HEK293 (cell line): ENCODE measurements around the gene CXCL14.

Source experiments
- CTCF ChIA-PET: fragments of 350-600 bp; formaldehyde crosslinking; extraction: SDS; loops from one replicate; lab custom pipeline; 2021; ENCODE audit warnings: antibody characterized with exemption; lab: Yijun Ruan, JAX
- POLR2A ChIA-PET: fragments of 300-600 bp; formaldehyde crosslinking; extraction: SDS; loops from one replicate; lab custom pipeline; 2020; ENCODE audit warnings: antibody characterized with exemption, inconsistent platforms; lab: Yijun Ruan, JAX
- H3K27ac ChIP-seq: fragments of 200-500 bp; sonication (Bioruptor generic); 2 replicates; pipeline ENCODE4 v1.5.1; 2014; ENCODE audit warnings: low read depth, low read length, control low read depth, inconsistent platforms; ENCODE audit errors: extremely low read depth
- H3K36me3 ChIP-seq, 2 experiments: fragments of 200-500 bp in 1 of 2; sonication (Bioruptor generic) in 1 of 2; 1 replicate in 1 of 2; 2 replicates in 1 of 2; pipeline ENCODE4 v1.5.1; 2014 to 2017; ENCODE audit warnings: inconsistent platforms in 2 of 2, low read length in 2 of 2; ENCODE audit not compliant: control insufficient read depth in 2 of 2, insufficient read depth in 1 of 2
- H3K4me1 ChIP-seq: fragments of 200-500 bp; sonication (Bioruptor generic); 2 replicates; pipeline ENCODE4 v1.5.1; 2014; ENCODE audit warnings: mild to moderate bottlenecking, low read length, inconsistent platforms; ENCODE audit not compliant: control insufficient read depth, insufficient read depth
- H3K4me3 ChIP-seq: 2 replicates; pipeline ENCODE4 v1.5.1; 2011; ENCODE audit warnings: low read depth, mild to moderate bottlenecking, control low read depth, low read length, moderate library complexity
- H3K9me3 ChIP-seq: fragments of 200-500 bp; sonication (Bioruptor generic); 2 replicates; pipeline ENCODE4 v1.5.1; 2014; ENCODE audit warnings: low read depth, low read length, inconsistent platforms; ENCODE audit not compliant: control insufficient read depth, insufficient read depth
- BCL11B ChIP-seq: fragments of 450-650 bp; formaldehyde crosslinking; IDR thresholded peaks from 2 replicates; pipeline ENCODE4 v1.5.1; 2016; ENCODE audit warnings: low read depth, missing biosample characterization, missing genetic modification characterization
- CTCF ChIP-seq: fragments of 450-650 bp; formaldehyde crosslinking; IDR thresholded peaks from 2 replicates; pipeline ENCODE4 v1.5.1; 2016; ENCODE audit warnings: missing biosample characterization, missing genetic modification characterization
- GLI2 ChIP-seq: fragments of 450-650 bp; formaldehyde crosslinking; IDR thresholded peaks from 2 replicates; pipeline ENCODE4; 2017; ENCODE audit warnings: missing biosample characterization, missing genetic modification characterization, low read depth, borderline replicate concordance
- GLIS2 ChIP-seq: fragments of 450-650 bp; formaldehyde crosslinking; IDR thresholded peaks from 2 replicates; pipeline ENCODE4 v1.5.1; 2016; ENCODE audit warnings: missing biosample characterization, missing genetic modification characterization
- HOXD13 ChIP-seq: sonication (generic); formaldehyde crosslinking; IDR thresholded peaks from 2 replicates; pipeline ENCODE4 v1.8.0; 2022; ENCODE audit warnings: missing genetic modification reagents, borderline replicate concordance
- INSM2 ChIP-seq: fragments of 450-650 bp; formaldehyde crosslinking; IDR thresholded peaks from 2 replicates; pipeline ENCODE4 v1.5.1; 2016; ENCODE audit warnings: missing biosample characterization, missing genetic modification characterization
- KLF1 ChIP-seq: fragments of 450-650 bp; formaldehyde crosslinking; IDR thresholded peaks from 2 replicates; pipeline ENCODE4 v1.5.1; 2016; ENCODE audit warnings: missing biosample characterization, missing genetic modification characterization
- KLF10 ChIP-seq: fragments of 450-650 bp; IDR thresholded peaks from 2 replicates; pipeline ENCODE4 v1.5.1; 2018; ENCODE audit warnings: missing biosample characterization, mild to moderate bottlenecking, missing genetic modification characterization
- OSR2 ChIP-seq: fragments of 450-650 bp; formaldehyde crosslinking; IDR thresholded peaks from 2 replicates; pipeline ENCODE4 v1.5.1; 2016; ENCODE audit warnings: missing biosample characterization, missing genetic modification characterization
- YY2 ChIP-seq: fragments of 450-650 bp; formaldehyde crosslinking; IDR thresholded peaks from 2 replicates; pipeline ENCODE4 v1.5.1; 2016; ENCODE audit warnings: missing biosample characterization, missing genetic modification characterization
- ZBTB21 ChIP-seq: fragments of 450-650 bp; formaldehyde crosslinking; IDR thresholded peaks from 2 replicates; pipeline ENCODE4 v1.5.1; 2017; ENCODE audit warnings: missing biosample characterization, missing genetic modification characterization
- ZFP3 ChIP-seq: fragments of 450-650 bp; formaldehyde crosslinking; IDR thresholded peaks from 2 replicates; pipeline ENCODE4 v1.5.1; 2016; ENCODE audit warnings: low read depth, missing biosample characterization, missing genetic modification characterization
- ZNF114 ChIP-seq: fragments of 450-650 bp; formaldehyde crosslinking; IDR thresholded peaks from 2 replicates; pipeline ENCODE4 v1.5.0; 2017; ENCODE audit warnings: missing biosample characterization, missing genetic modification characterization
- ZNF146 ChIP-seq: fragments of 450-650 bp; formaldehyde crosslinking; IDR thresholded peaks from 2 replicates; pipeline ENCODE4 v1.5.1; 2016; ENCODE audit warnings: missing biosample characterization, missing genetic modification characterization
- ZNF155 ChIP-seq: fragments of 450-650 bp; formaldehyde crosslinking; IDR thresholded peaks from 2 replicates; pipeline ENCODE4 v1.5.1; 2016; ENCODE audit warnings: missing biosample characterization, missing genetic modification characterization
- ZNF169 ChIP-seq: fragments of 450-650 bp; formaldehyde crosslinking; IDR thresholded peaks from 2 replicates; pipeline ENCODE4 v1.5.1; 2016; ENCODE audit warnings: missing biosample characterization, missing genetic modification characterization
- ZNF2 ChIP-seq: fragments of 450-650 bp; formaldehyde crosslinking; IDR thresholded peaks from 2 replicates; pipeline ENCODE4 v1.5.1; 2016; ENCODE audit warnings: missing biosample characterization, missing genetic modification characterization
- ZNF248 ChIP-seq: fragments of 450-650 bp; formaldehyde crosslinking; IDR thresholded peaks from 2 replicates; pipeline ENCODE4 v1.5.1; 2017; ENCODE audit warnings: missing biosample characterization, missing genetic modification characterization
- ZNF280C ChIP-seq: fragments of 450-650 bp; formaldehyde crosslinking; IDR thresholded peaks from 2 replicates; pipeline ENCODE4 v1.5.1; 2016; ENCODE audit warnings: missing biosample characterization, missing genetic modification characterization
- ZNF311 ChIP-seq: fragments of 450-650 bp; formaldehyde crosslinking; IDR thresholded peaks from 2 replicates; pipeline ENCODE4 v1.5.1; 2017; ENCODE audit warnings: missing biosample characterization, missing genetic modification characterization, borderline replicate concordance
- ZNF324 ChIP-seq: fragments of 450-650 bp; formaldehyde crosslinking; IDR thresholded peaks from 2 replicates; pipeline ENCODE4 v1.5.1; 2016; ENCODE audit warnings: missing biosample characterization, missing genetic modification characterization
- ZNF350 ChIP-seq: fragments of 450-650 bp; formaldehyde crosslinking; IDR thresholded peaks from 2 replicates; pipeline ENCODE4 v1.5.0; 2017; ENCODE audit warnings: missing biosample characterization, mild to moderate bottlenecking, missing genetic modification characterization
- ZNF510 ChIP-seq: fragments of 450-650 bp; formaldehyde crosslinking; IDR thresholded peaks from 2 replicates; pipeline ENCODE4 v1.5.1; 2018; ENCODE audit warnings: mild to moderate bottlenecking, missing genetic modification characterization, missing biosample characterization; ENCODE audit not compliant: insufficient replicate concordance
- ZNF561 ChIP-seq: fragments of 450-650 bp; IDR thresholded peaks from 2 replicates; pipeline ENCODE4 v1.5.1; 2018; ENCODE audit warnings: missing biosample characterization, missing genetic modification characterization, borderline replicate concordance
- ZNF624 ChIP-seq: fragments of 450-650 bp; formaldehyde crosslinking; IDR thresholded peaks from 2 replicates; pipeline ENCODE4 v1.5.1; 2017; ENCODE audit warnings: missing biosample characterization, missing genetic modification characterization
- ZNF677 ChIP-seq: fragments of 450-650 bp; IDR thresholded peaks from 2 replicates; pipeline ENCODE4 v1.5.0; 2018; ENCODE audit warnings: missing biosample characterization, mild to moderate bottlenecking, missing genetic modification characterization, moderate library complexity
- ZSCAN30 ChIP-seq: fragments of 450-650 bp; IDR thresholded peaks from 2 replicates; pipeline ENCODE4 v1.5.1; 2018; ENCODE audit warnings: missing biosample characterization, mild to moderate bottlenecking, missing genetic modification characterization, moderate library complexity

CXCL14 gene

GRCh38 chr5:135535820-135536801 is 42.7 kb downstream of the CXCL14 start, which contains the start of gene NEUROG1 (continued):
- TF ChIP-seq KLF1 (tag by site-specific recombination) = peak; percentile 99
- 0 out of 2 replicates have a peak, but pooled peaks have one; percentile 34 for TF ChIP-seq ZNF561 (tag by site-specific recombination)
- TF ChIP-seq ZNF2 (tag by site-specific recombination) = 0 out of 2 replicates have a peak, but pooled peaks have one; percentile 29
- TF ChIP-seq OSR2 (tag by site-specific recombination) = peak; percentile 74
- TF ChIP-seq ZNF146 (tag by site-specific recombination) = no peak
- TF ChIP-seq ZNF350 (tag by site-specific recombination) = no peak
- no peak for TF ChIP-seq ZBTB21
- TF ChIP-seq GLIS2 (tag by site-specific recombination) = peak; percentile 74; the same call in 1 of the 2 replicates
- TF ChIP-seq, all 188 proteins: peak for 45

GRCh38 chr5:135535420-135535819 is 43.4 kb downstream of the CXCL14 start:
- TF ChIP-seq KLF10 (tag by site-specific recombination) (no peak), INSM2 (tag by site-specific recombination) (no peak), ZNF510 (no peak), ZNF169 (tag by site-specific recombination) (no peak), ZNF114 (tag by site-specific recombination) (no peak), ZFP3 (tag by site-specific recombination) (no peak), GLI2 (tag by site-specific recombination) (no peak), YY2 (tag by site-specific recombination) (no peak), BCL11B (tag by site-specific recombination) (no peak), ZNF280C (no peak), ZNF624 (tag by site-specific recombination) (no peak), ZNF248 (tag by site-specific recombination) (no peak), HOXD13 (CRISPR knock-in tag) (no peak), ZSCAN30 (tag by site-specific recombination) (no peak), ZNF677 (tag by site-specific recombination) (no peak), ZNF324 (tag by site-specific recombination) (no peak), CTCF (tag by site-specific recombination) (no peak), ZNF311 (no peak), ZNF155 (tag by site-specific recombination) (no peak)
- CTCF ChIA-PET = interaction anchor here (0.7 to 2.7 kb wide), 3 partner anchors 17 to 31 kb away, joined by 3 to 11 read pairs (median 7); no protein-coding TSS in a partner anchor
- peak overlapping the region; percentile 34 for H3K4me3 ChIP-seq
- POLR2A ChIA-PET = no interaction called here
- no peaks in the 10 kb centered on the region for H3K4me1 ChIP-seq
- no peaks in the 10 kb centered on the region for H3K36me3 ChIP-seq
- no peaks in the 10 kb centered on the region for H3K9me3 ChIP-seq
- H3K27ac ChIP-seq = peak overlapping the region; percentile 57; the same call in 1 of the 2 replicates
